Panc1 (cell line): Measurements from ENCODE around the gene CYRIA. TPM values are rescaled to one million over a fixed set of nuclear protein-coding genes. Genes with fewer than 3 reads are reported as not detected.

Experiments
- ATAC-seq: fragments of 200-7000 bp; cut with Tn5 transposase; 2 replicates; pipeline ENCODE4 v1.9.1; 2020; ENCODE audit warnings: mild to moderate bottlenecking, moderate library complexity
- BruUV-seq: library from RNA; stranded (reverse); fragments of 400-500 nt; replicated peaks from 2 replicates; lab custom pipeline; 2021; lab: Mats Ljungman, UMichigan
- CTCF ChIA-PET: fragments of 300-600 bp; sonication (Branson Sonifier 250); formaldehyde crosslinking; loops from one replicate; lab custom pipeline; 2022; ENCODE audit warnings: antibody characterized with exemption; lab: Charles Lee
- POLR2A ChIA-PET: fragments of 300-600 bp; sonication (Branson Sonifier 250); formaldehyde crosslinking; loops from one replicate; lab custom pipeline; 2022; ENCODE audit warnings: antibody characterized with exemption; lab: Charles Lee
- DNase-seq: peaks from one replicate; pipeline ENCODE4 v3.0.0-alpha.2; 2010; ENCODE audit warnings: low read depth, low spot score
- H3K27ac ChIP-seq: 2 replicates; pipeline ENCODE4 v1.5.1; 2011; ENCODE audit warnings: mild to moderate bottlenecking, low read length, inconsistent platforms
- H3K27me3 ChIP-seq: fragments of 200-500 bp; sonication (Bioruptor generic); 2 replicates; pipeline ENCODE4 v1.6.0; 2014; ENCODE audit warnings: low read length, inconsistent platforms; ENCODE audit not compliant: control insufficient read depth, insufficient read depth
- H3K36me3 ChIP-seq: fragments of 200-500 bp; sonication (Bioruptor generic); 2 replicates; pipeline ENCODE4 v1.5.1; 2014; ENCODE audit warnings: inconsistent platforms, mild to moderate bottlenecking, low read length, moderate library complexity; ENCODE audit not compliant: control insufficient read depth, insufficient read depth
- H3K4me1 ChIP-seq: 2 replicates; pipeline ENCODE4 v1.5.1; 2011; ENCODE audit warnings: inconsistent platforms, mild to moderate bottlenecking, low read length, moderate library complexity; ENCODE audit not compliant: control insufficient read depth, insufficient read depth
- H3K4me3 ChIP-seq, 2 experiments: 2 replicates each; pipeline ENCODE4 v1.5.1; 2011 to 2012; ENCODE audit warnings: low read depth in 2 of 2, low read length in 2 of 2, mild to moderate bottlenecking in 2 of 2, inconsistent platforms in 1 of 2, moderate library complexity in 1 of 2
- H3K9me3 ChIP-seq: fragments of 200-500 bp; sonication (Bioruptor generic); 2 replicates; pipeline ENCODE4 v1.5.1; 2014; ENCODE audit warnings: low read depth, mild to moderate bottlenecking, inconsistent platforms, low read length, moderate library complexity; ENCODE audit not compliant: control insufficient read depth, insufficient read depth
- POLR2AphosphoS5 ChIP-seq: IDR thresholded peaks from 2 replicates; pipeline ENCODE4 v1.6.1; 2012; ENCODE audit warnings: mild to moderate bottlenecking, low read depth, low read length, moderate library complexity
- SIN3A ChIP-seq: IDR thresholded peaks from 2 replicates; pipeline ENCODE4 v1.6.1; 2012; ENCODE audit warnings: low read depth, mild to moderate bottlenecking, low read length, moderate library complexity, borderline replicate concordance; ENCODE audit not compliant: insufficient read depth
- TCF7L2 ChIP-seq: IDR thresholded peaks from 2 replicates; pipeline ENCODE4 v1.6.1; 2011; ENCODE audit warnings: mild to moderate bottlenecking, low read depth, low read length, inconsistent platforms
- in situ Hi-C: cut with HindIII; loops from 2 replicates; pipeline ENCODE4 v1.10.0; 2016; ENCODE audit warnings: low sequenced_read_pairs, low pct_unique_long_range_greater_than_20kb
- intact Hi-C: fragments of 100-400 bp; cut with micrococcal nuclease; formaldehyde crosslinking; loops from one replicate; pipeline ENCODE4 v1.10.0; 2022; ENCODE audit not compliant: unreplicated experiment
- total RNA-seq: library from RNA; stranded (reverse); gene quantifications from one replicate; pipeline ENCODE4 v1.2.1, GENCODE V29; 2021; ENCODE audit not compliant: unreplicated experiment
- TF ChIP-seq, protein P1 (sequence below), 2 experiments: IDR thresholded peaks; 2 replicates each; pipeline ENCODE4 v1.6.1; 2011 to 2012; ENCODE audit warnings: low read depth in 2 of 2, control low read depth in 1 of 2, low read length in 1 of 2, mild to moderate bottlenecking in 1 of 2, moderate library complexity in 1 of 2; ENCODE audit not compliant: insufficient read depth in 1 of 2
- TF ChIP-seq, protein P2 (sequence below): fragments of 450-650 bp; IDR thresholded peaks from 2 replicates; pipeline ENCODE4 v1.5.1; 2017; ENCODE audit warnings: mild to moderate bottlenecking

Gene CYRIA
- total RNA-seq, 1 experiment from 2014 or later = 0.13 TPM

- H3K27ac ChIP-seq = no peak overlapping the region
- TF ChIP-seq, protein P1, sequence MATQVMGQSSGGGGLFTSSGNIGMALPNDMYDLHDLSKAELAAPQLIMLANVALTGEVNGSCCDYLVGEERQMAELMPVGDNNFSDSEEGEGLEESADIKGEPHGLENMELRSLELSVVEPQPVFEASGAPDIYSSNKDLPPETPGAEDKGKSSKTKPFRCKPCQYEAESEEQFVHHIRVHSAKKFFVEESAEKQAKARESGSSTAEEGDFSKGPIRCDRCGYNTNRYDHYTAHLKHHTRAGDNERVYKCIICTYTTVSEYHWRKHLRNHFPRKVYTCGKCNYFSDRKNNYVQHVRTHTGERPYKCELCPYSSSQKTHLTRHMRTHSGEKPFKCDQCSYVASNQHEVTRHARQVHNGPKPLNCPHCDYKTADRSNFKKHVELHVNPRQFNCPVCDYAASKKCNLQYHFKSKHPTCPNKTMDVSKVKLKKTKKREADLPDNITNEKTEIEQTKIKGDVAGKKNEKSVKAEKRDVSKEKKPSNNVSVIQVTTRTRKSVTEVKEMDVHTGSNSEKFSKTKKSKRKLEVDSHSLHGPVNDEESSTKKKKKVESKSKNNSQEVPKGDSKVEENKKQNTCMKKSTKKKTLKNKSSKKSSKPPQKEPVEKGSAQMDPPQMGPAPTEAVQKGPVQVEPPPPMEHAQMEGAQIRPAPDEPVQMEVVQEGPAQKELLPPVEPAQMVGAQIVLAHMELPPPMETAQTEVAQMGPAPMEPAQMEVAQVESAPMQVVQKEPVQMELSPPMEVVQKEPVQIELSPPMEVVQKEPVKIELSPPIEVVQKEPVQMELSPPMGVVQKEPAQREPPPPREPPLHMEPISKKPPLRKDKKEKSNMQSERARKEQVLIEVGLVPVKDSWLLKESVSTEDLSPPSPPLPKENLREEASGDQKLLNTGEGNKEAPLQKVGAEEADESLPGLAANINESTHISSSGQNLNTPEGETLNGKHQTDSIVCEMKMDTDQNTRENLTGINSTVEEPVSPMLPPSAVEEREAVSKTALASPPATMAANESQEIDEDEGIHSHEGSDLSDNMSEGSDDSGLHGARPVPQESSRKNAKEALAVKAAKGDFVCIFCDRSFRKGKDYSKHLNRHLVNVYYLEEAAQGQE (IDR thresholded peaks at IDR 0.05; ENCODE audit: insufficient read depth in 1 of 2, low read depth in 2 of 2, low read length in 1 of 2) = no peak
- TF ChIP-seq POLR2AphosphoS5 (no peak), TCF7L2 (no peak), SIN3A (no peak)
- TF ChIP-seq, protein P2, sequence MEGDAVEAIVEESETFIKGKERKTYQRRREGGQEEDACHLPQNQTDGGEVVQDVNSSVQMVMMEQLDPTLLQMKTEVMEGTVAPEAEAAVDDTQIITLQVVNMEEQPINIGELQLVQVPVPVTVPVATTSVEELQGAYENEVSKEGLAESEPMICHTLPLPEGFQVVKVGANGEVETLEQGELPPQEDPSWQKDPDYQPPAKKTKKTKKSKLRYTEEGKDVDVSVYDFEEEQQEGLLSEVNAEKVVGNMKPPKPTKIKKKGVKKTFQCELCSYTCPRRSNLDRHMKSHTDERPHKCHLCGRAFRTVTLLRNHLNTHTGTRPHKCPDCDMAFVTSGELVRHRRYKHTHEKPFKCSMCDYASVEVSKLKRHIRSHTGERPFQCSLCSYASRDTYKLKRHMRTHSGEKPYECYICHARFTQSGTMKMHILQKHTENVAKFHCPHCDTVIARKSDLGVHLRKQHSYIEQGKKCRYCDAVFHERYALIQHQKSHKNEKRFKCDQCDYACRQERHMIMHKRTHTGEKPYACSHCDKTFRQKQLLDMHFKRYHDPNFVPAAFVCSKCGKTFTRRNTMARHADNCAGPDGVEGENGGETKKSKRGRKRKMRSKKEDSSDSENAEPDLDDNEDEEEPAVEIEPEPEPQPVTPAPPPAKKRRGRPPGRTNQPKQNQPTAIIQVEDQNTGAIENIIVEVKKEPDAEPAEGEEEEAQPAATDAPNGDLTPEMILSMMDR = no peak
- ATAC-seq = no peak
- intact Hi-C loops = no loop called here
- POLR2A ChIA-PET = no interaction called here
- H3K9me3 ChIP-seq = peaks cover 5% of the 10 kb centered on the region; the same call in 1 of the 2 replicates
- H3K27me3 ChIP-seq = no peaks in the 10 kb centered on the region
- no TSS peak for BruUV-seq
- H3K4me3 ChIP-seq = no peak overlapping the region
- H3K36me3 ChIP-seq = no peaks in the 10 kb centered on the region
- no peaks in the 10 kb centered on the region for H3K4me1 ChIP-seq
- DNase-seq = no peak
- in situ Hi-C loops = no loop called here
- CTCF ChIA-PET = no interaction called here
Measured at GRCh38 chr2:16680781-16681180, 15.1 kb upstream of the CYRIA start.

DNA sequence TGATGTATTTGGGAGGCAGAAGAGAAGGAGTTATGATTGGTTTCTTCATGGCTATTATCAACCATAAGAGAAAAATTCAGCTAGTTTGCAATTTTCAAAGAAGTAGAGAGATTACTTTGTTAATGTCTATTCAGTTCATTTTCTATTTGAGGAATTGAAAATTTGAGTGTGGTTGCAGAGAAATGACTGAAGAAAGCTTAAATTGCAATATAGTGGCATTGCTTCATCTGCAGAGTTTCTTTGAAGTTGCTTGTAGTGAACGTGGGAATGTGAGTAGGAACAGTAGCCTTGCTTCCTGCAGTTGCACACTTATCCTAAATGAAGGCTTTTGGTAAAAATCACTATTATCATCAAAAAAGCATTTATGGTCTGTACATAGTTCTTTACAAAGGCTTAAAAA, 14.7 kb upstream of the CYRIA start:
- H3K4me3 ChIP-seq = no peak overlapping the region
- peaks cover 5% of the 10 kb centered on the region; the same call in 1 of the 2 replicates for H3K9me3 ChIP-seq
- no peak for DNase-seq
- no TSS peak for BruUV-seq
- no peaks in the 10 kb centered on the region for H3K27me3 ChIP-seq
- no peak for ATAC-seq
- no peak for TF ChIP-seq POLR2AphosphoS5
- no peak for TF ChIP-seq SIN3A
- TF ChIP-seq, protein P2 = no peak
- TF ChIP-seq, protein P1 (IDR thresholded peaks at IDR 0.05; ENCODE audit: insufficient read depth in 1 of 2, low read depth in 2 of 2, low read length in 1 of 2) = no peak
- TF ChIP-seq TCF7L2 = no peak
- intact Hi-C loops = no loop called here
- ChIA-PET CTCF (no interaction called here), POLR2A (no interaction called here)
- H3K36me3 ChIP-seq = no peaks in the 10 kb centered on the region
- no peak overlapping the region for H3K27ac ChIP-seq
- in situ Hi-C loops = no loop called here
- no peaks in the 10 kb centered on the region for H3K4me1 ChIP-seq
